Measurements from ENCODE around the gene FNDC3A.

GRCh38 chr13:49146950-49147355 is 171.2 kb downstream of the FNDC3A start:
- TF ChIP-seq RAD21 (IDR thresholded peaks at IDR 0.05; ENCODE audit: low read depth), result no peak
- TF ChIP-seq EP300 (IDR thresholded peaks at IDR 0.05; ENCODE audit: borderline replicate concordance), result no peak
- no peak for TF ChIP-seq YY1 (IDR thresholded peaks at IDR 0.05; ENCODE audit: low read depth)
- no peak for TF ChIP-seq MAX (IDR thresholded peaks at IDR 0.05)
- no peak for TF ChIP-seq REST (IDR thresholded peaks at IDR 0.05; ENCODE audit: low read depth)
- TF ChIP-seq CREB1 (IDR thresholded peaks at IDR 0.05; ENCODE audit: low read depth), result no peak
- TF ChIP-seq TEAD4 (IDR thresholded peaks at IDR 0.05), result no peak
